HUES48 (cell line): ENCODE data around the gene MICAL2.
"Not testable (repeated sequence)": the region's sequence is repeated elsewhere in the genome, so short reads cannot be mapped to it uniquely, and the experiment has no call there.

Experiments
- H3K27ac ChIP-seq: one replicate; pipeline ENCODE4 v1.7.0; 2013; ENCODE audit warnings: low read depth, low read length, inconsistent platforms
- H3K27me3 ChIP-seq: 2 replicates; pipeline ENCODE4 v1.6.1; 2013; ENCODE audit warnings: mild to moderate bottlenecking, low read length; ENCODE audit not compliant: control insufficient read depth, insufficient read depth
- H3K36me3 ChIP-seq: 2 replicates; pipeline ENCODE4 v1.6.1; 2013; ENCODE audit warnings: low read length; ENCODE audit not compliant: control insufficient read depth, insufficient read depth
- H3K4me1 ChIP-seq: 2 replicates; pipeline ENCODE4 v1.6.1; 2013; ENCODE audit warnings: mild to moderate bottlenecking, low read length; ENCODE audit not compliant: control insufficient read depth, insufficient read depth
- H3K4me3 ChIP-seq: 2 replicates; pipeline ENCODE4 v1.5.1; 2013; ENCODE audit warnings: mild to moderate bottlenecking, low read depth, low read length
- H3K9ac ChIP-seq: 2 replicates; pipeline ENCODE4 v1.6.1; 2013; ENCODE audit warnings: mild to moderate bottlenecking, low read depth, low read length, moderate library complexity
- H3K9me3 ChIP-seq: 2 replicates; pipeline ENCODE4 v1.6.1; 2013; ENCODE audit warnings: low read length; ENCODE audit not compliant: control insufficient read depth, insufficient read depth

MICAL2 gene

GRCh38 chr11:12140186-12140793, 29.9 kb downstream of the MICAL2 start:
- Histone ChIP-seq H3K9me3 (no peaks in the 10 kb centered on the region), H3K27ac (no peak overlapping the region), H3K36me3 (no peaks in the 10 kb centered on the region), H3K4me1 (peaks cover 5% of the 10 kb centered on the region; the same call in 1 of the 2 replicates), H3K9ac (no peak overlapping the region), H3K4me3 (no peak overlapping the region), H3K27me3 (no peaks in the 10 kb centered on the region)

DNA sequence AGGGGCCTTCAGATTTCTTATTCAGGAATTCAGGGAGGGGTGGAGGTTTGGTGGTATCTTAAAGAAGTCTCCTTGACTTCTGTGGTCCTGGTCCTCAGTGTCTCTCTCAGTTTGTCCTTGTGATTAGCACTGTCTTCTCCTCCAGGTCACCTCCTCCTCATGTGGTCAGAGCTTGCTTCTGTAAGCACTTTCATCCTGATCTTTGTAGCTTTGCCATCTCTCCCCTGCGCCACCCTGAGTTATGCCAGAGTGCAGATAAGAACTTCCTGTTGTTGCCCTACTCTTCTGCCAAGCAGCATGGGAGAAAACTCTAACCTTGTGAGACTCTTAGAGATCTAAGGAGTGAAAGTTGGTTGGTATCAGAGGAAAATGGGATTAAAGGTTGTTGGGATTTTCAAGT, 30.9 kb downstream of the MICAL2 start:
- Histone ChIP-seq H3K36me3 (no peaks in the 10 kb centered on the region), H3K9ac (no peak overlapping the region), H3K4me3 (no peak overlapping the region), H3K9me3 (no peaks in the 10 kb centered on the region), H3K27ac (no peak overlapping the region), H3K27me3 (no peaks in the 10 kb centered on the region), H3K4me1 (peaks cover 5% of the 10 kb centered on the region; the same call in 1 of the 2 replicates)

DNA sequence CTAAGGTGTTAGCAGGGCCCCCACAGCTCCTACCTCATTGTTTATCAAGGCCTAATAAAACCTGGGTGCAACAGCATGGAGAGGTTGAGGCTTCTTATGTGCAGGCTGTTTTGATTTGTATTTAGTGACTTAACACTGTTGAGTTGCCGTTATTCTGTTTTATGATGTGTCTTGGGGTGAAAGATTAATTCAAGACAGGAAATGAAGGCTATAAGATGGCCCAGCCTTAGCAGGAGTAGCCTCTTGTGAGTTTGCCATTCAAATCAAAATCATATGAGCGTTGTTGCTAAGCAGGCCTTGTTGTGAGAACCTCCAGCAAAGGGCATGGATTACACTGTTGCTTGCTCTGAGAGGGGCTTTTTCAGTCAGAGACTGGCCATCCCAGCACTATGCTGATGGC, 31.8 kb downstream of the MICAL2 start:
- no peak overlapping the region for H3K27ac ChIP-seq

GRCh38 chr11:12142909-12143308, 32.5 kb downstream of the MICAL2 start:
- Histone ChIP-seq H3K9ac (no peak overlapping the region), H3K4me1 (peaks cover 3% of the 10 kb centered on the region; the same call in 1 of the 2 replicates), H3K27me3 (no peaks in the 10 kb centered on the region), H3K9me3 (no peaks in the 10 kb centered on the region), H3K36me3 (no peaks in the 10 kb centered on the region), H3K27ac (no peak overlapping the region), H3K4me3 (no peak overlapping the region)

More for the DNA sequence above, 31.8 kb downstream of the MICAL2 start:
- Histone ChIP-seq H3K4me1 (peaks cover 5% of the 10 kb centered on the region; the same call in 1 of the 2 replicates), H3K36me3 (no peaks in the 10 kb centered on the region), H3K9me3 (no peaks in the 10 kb centered on the region), H3K4me3 (no peak overlapping the region), H3K9ac (no peak overlapping the region), H3K27me3 (no peaks in the 10 kb centered on the region)

GRCh38 chr11:12143461-12144258, 33.3 kb downstream of the MICAL2 start:
- no peaks in the 10 kb centered on the region for H3K9me3 ChIP-seq
- H3K36me3 ChIP-seq: no peaks in the 10 kb centered on the region
- H3K4me1 ChIP-seq: no peaks in the 10 kb centered on the region
- H3K27me3 ChIP-seq: no peaks in the 10 kb centered on the region
- H3K27ac ChIP-seq: no peak overlapping the region
- no peak overlapping the region for H3K9ac ChIP-seq
- H3K4me3 ChIP-seq: no peak overlapping the region

GRCh38 chr11:12144330-12145174, 34.2 kb downstream of the MICAL2 start:
- Histone ChIP-seq H3K4me1 (no peaks in the 10 kb centered on the region), H3K4me3 (no peak overlapping the region), H3K27me3 (no peaks in the 10 kb centered on the region), H3K9me3 (no peaks in the 10 kb centered on the region), H3K9ac (no peak overlapping the region), H3K36me3 (no peaks in the 10 kb centered on the region), H3K27ac (no peak overlapping the region)

- H3K27me3 ChIP-seq, H3K27ac ChIP-seq, H3K4me1 ChIP-seq, H3K9ac ChIP-seq, H3K36me3 ChIP-seq, H3K9me3 ChIP-seq, H3K4me3 ChIP-seq: not testable (repeated sequence)
Measured at GRCh38 chr11:12146678-12147077, 36.3 kb downstream of the MICAL2 start.

DNA sequence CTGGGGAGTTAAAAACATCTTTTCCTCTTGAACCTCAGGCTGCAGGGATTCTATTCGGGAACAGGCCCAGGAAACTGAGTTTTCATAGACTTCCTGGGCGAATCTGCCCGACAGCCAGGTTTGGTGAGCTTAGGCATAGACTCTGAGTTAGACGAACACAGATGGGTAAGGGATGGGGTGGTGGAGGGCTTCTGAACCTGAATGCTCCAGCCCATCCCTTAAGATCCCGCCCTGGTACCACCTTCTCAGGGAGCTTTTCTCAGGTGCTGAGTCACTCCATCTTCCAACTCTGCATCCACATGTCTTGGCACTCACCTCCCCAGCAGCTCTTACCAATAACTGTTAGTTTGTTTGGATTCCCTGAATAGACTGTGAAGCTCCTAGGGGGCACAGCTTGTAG, 37.4 kb downstream of the MICAL2 start:
- Histone ChIP-seq H3K9ac (no peak overlapping the region), H3K36me3 (no peaks in the 10 kb centered on the region), H3K9me3 (no peaks in the 10 kb centered on the region), H3K4me3 (no peak overlapping the region), H3K4me1 (no peaks in the 10 kb centered on the region), H3K27ac (no peak overlapping the region), H3K27me3 (no peaks in the 10 kb centered on the region)

- no peaks in the 10 kb centered on the region for H3K36me3 ChIP-seq
- no peaks in the 10 kb centered on the region for H3K9me3 ChIP-seq
- no peaks in the 10 kb centered on the region for H3K4me1 ChIP-seq
- H3K9ac ChIP-seq: no peak overlapping the region
- H3K4me3 ChIP-seq: no peak overlapping the region
- no peak overlapping the region for H3K27ac ChIP-seq
- no peaks in the 10 kb centered on the region for H3K27me3 ChIP-seq
Measured at GRCh38 chr11:12148466-12148865, 38.1 kb downstream of the MICAL2 start.

DNA sequence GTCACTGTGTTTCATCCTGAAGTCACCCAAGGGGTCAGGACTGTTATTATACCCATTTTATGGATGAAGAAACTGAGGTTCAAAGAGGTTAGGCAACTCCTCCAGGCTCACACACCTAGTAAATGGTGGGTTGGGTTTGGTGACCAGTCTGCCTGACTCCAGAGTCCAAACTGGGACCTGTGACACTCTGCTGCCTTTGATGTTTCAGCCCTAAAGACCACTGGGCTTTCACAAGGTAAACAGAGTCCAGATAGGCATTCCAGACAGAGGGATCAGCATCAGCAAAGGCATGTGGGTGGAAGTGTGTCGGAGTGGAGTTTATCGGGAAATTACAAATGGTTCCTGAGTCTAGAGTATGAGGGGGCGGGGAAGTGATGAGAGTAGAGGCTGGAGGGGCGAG, 38.5 kb downstream of the MICAL2 start:
- Histone ChIP-seq H3K36me3 (no peaks in the 10 kb centered on the region), H3K4me1 (no peaks in the 10 kb centered on the region), H3K9me3 (no peaks in the 10 kb centered on the region), H3K27ac (no peak overlapping the region), H3K9ac (no peak overlapping the region), H3K27me3 (no peaks in the 10 kb centered on the region), H3K4me3 (no peak overlapping the region)
